Stomach (tissue), 4 donors: Measurements from ENCODE around the gene CELF4.

Experiments used
- CTCF ChIP-seq, 7 experiments: fragments of 450-650 bp in 4 of 7; fragments of 200-600 bp in 3 of 7; sonication (generic) in 3 of 7; IDR thresholded peaks; one replicate each; pipeline ENCODE4 v1.5.1; 2016 to 2019; ENCODE audit warnings: antibody characterized with exemption in 7 of 7, control low read depth in 2 of 7, mild to moderate bottlenecking in 1 of 7
- POLR2A ChIP-seq, 4 donors: fragments of 450-650 bp; IDR thresholded peaks; one replicate each; pipeline ENCODE4 v1.6.1; 2016; ENCODE audit warnings: antibody characterized with exemption in 4 of 4, control low read depth in 2 of 4, mild to moderate bottlenecking in 1 of 4, moderate library complexity in 1 of 4

GRCh38 chr18:37218022-37218590 lies 347.5 kb downstream of the CELF4 start:
- TF ChIP-seq POLR2A (IDR thresholded peaks at IDR 0.05) (no peak), CTCF (IDR thresholded peaks at IDR 0.05) (no peak)
